ENCODE results near the gene SLC9A9. TPM values are rescaled to one million over a fixed set of nuclear protein-coding genes. Genes with fewer than 3 reads are reported as not detected.
"Not testable (repeated sequence)": the region's sequence is repeated elsewhere in the genome, so short reads cannot be mapped to it uniquely, and the experiment has no call there.

The SLC9A9 gene
- total RNA-seq, 4 donors from 2014 or later = 1.1 to 15.9 (median 9.7) TPM

GRCh38 chr3:143521803-143522202 lies 326.5 kb downstream of the SLC9A9 start:
- H3K9me3 ChIP-seq = no peaks in the 10 kb centered on the region
- H3K4me1 ChIP-seq = no peaks in the 10 kb centered on the region
- in situ Hi-C loops (cut with MboI; ENCODE audit: low pct_ligation_motif_present in 1 of 4, low pct_unique_long_range_greater_than_20kb in 1 of 4, low sequenced_read_pairs in 3 of 4) = no loop called here
- intact Hi-C loops (cut with DNase I; ENCODE audit: low total_unique reads) = no loop called here
- WGBS, 2 donors (ENCODE audit: low coverage in 1 of 2) = 85 to 95% methylated on average over 2 of the region's 2 CpGs
- H3K4me3 ChIP-seq = no peak overlapping the region
- H3K27me3 ChIP-seq = no peaks in the 10 kb centered on the region
- no peak overlapping the region for H3K27ac ChIP-seq
- no peak for DNase-seq
- H3K36me3 ChIP-seq = no peaks in the 10 kb centered on the region
- TF ChIP-seq POLR2A (IDR thresholded peaks at IDR 0.05) (no peak), EP300 (IDR thresholded peaks at IDR 0.05; ENCODE audit: low read depth) (no peak), POLR2AphosphoS5 (IDR thresholded peaks at IDR 0.05) (no peak), CTCF (IDR thresholded peaks at IDR 0.05) (no peak)

- 82 to 85% methylated on average over 6 to 8 of the region's 8 CpGs for WGBS, 2 donors (ENCODE audit: low coverage in 1 of 2)
- H3K4me3 ChIP-seq; in situ Hi-C loops (cut with MboI; ENCODE audit: low pct_ligation_motif_present in 1 of 4, low pct_unique_long_range_greater_than_20kb in 1 of 4, low sequenced_read_pairs in 3 of 4); H3K27me3 ChIP-seq; H3K36me3 ChIP-seq; intact Hi-C loops (cut with DNase I; ENCODE audit: low total_unique reads); DNase-seq; H3K4me1 ChIP-seq; H3K27ac ChIP-seq; H3K9me3 ChIP-seq: not testable (repeated sequence)
Measured at GRCh38 chr3:143517131-143517530, 331.1 kb downstream of the SLC9A9 start.

GRCh38 chr3:143514874-143515273 lies 333.4 kb downstream of the SLC9A9 start:
- in situ Hi-C loops (cut with MboI; ENCODE audit: low pct_ligation_motif_present in 1 of 4, low pct_unique_long_range_greater_than_20kb in 1 of 4, low sequenced_read_pairs in 3 of 4) = no loop called here
- 66 to 71% methylated on average over 2 of the region's 2 CpGs for WGBS, 2 donors (ENCODE audit: low coverage in 1 of 2)
- no peaks in the 10 kb centered on the region for H3K36me3 ChIP-seq
- H3K27me3 ChIP-seq = no peaks in the 10 kb centered on the region
- TF ChIP-seq POLR2A (IDR thresholded peaks at IDR 0.05) (no peak), POLR2AphosphoS5 (IDR thresholded peaks at IDR 0.05) (no peak), EP300 (IDR thresholded peaks at IDR 0.05; ENCODE audit: low read depth) (no peak), CTCF (IDR thresholded peaks at IDR 0.05) (no peak)
- H3K4me3 ChIP-seq = no peak overlapping the region
- peaks cover 0 to 10% (median 2%) of the 10 kb centered on the region in 4 donors for H3K4me1 ChIP-seq
- H3K9me3 ChIP-seq = no peaks in the 10 kb centered on the region
- no peak overlapping the region for H3K27ac ChIP-seq
- DNase-seq = no peak
- intact Hi-C loops (cut with DNase I; ENCODE audit: low total_unique reads) = no loop called here

- H3K4me3 ChIP-seq = no peak overlapping the region
- no peaks in the 10 kb centered on the region for H3K36me3 ChIP-seq
- DNase-seq = no peak
- intact Hi-C loops (cut with DNase I; ENCODE audit: low total_unique reads) = no loop called here
- H3K27me3 ChIP-seq = no peaks in the 10 kb centered on the region
- no peaks in the 10 kb centered on the region for H3K9me3 ChIP-seq
- H3K4me1 ChIP-seq = peaks cover 0 to 10% (median 2%) of the 10 kb centered on the region in 4 donors
- in situ Hi-C loops (cut with MboI; ENCODE audit: low pct_ligation_motif_present in 1 of 4, low pct_unique_long_range_greater_than_20kb in 1 of 4, low sequenced_read_pairs in 3 of 4) = no loop called here
- WGBS, 2 donors (ENCODE audit: low coverage in 1 of 2) = 57 to 66% methylated on average over 1 of the region's 1 CpG
- TF ChIP-seq CTCF (IDR thresholded peaks at IDR 0.05) (no peak), POLR2AphosphoS5 (IDR thresholded peaks at IDR 0.05) (no peak), EP300 (IDR thresholded peaks at IDR 0.05; ENCODE audit: low read depth) (no peak), POLR2A (IDR thresholded peaks at IDR 0.05) (no peak)
- no peak overlapping the region for H3K27ac ChIP-seq
Measured at GRCh38 chr3:143514109-143514508, 334.2 kb downstream of the SLC9A9 start.

- Histone ChIP-seq H3K4me3 (no peak overlapping the region), H3K36me3 (no peaks in the 10 kb centered on the region), H3K4me1 (peaks cover 0 to 10% (median 4%) of the 10 kb centered on the region in 4 donors), H3K27me3 (no peaks in the 10 kb centered on the region), H3K9me3 (no peaks in the 10 kb centered on the region), H3K27ac (no peak overlapping the region)
- intact Hi-C loops (cut with DNase I; ENCODE audit: low total_unique reads) (no loop called here), in situ Hi-C loops (cut with MboI; ENCODE audit: low pct_ligation_motif_present in 1 of 4, low pct_unique_long_range_greater_than_20kb in 1 of 4, low sequenced_read_pairs in 3 of 4) (no loop called here)
- no peak for DNase-seq
- 64 to 67% methylated on average over 3 to 5 of the region's 5 CpGs for WGBS, 2 donors (ENCODE audit: low coverage in 1 of 2)
- no peak for TF ChIP-seq POLR2A (IDR thresholded peaks at IDR 0.05)
- no peak for TF ChIP-seq POLR2AphosphoS5 (IDR thresholded peaks at IDR 0.05)
Measured at GRCh38 chr3:143511174-143511879, 336.9 kb downstream of the SLC9A9 start.

Measured in transverse colon (tissue), 4 donors.